SU-DHL-6 (cell line): ENCODE measurements around the gene SLC24A3.

ENCODE experiments used
- CTCF ChIP-seq: fragments of 200-600 bp; sonication (generic); IDR thresholded peaks from one replicate; pipeline ENCODE4 v1.5.1; 2017; ENCODE audit warnings: antibody characterized with exemption, mild to moderate bottlenecking, low read length, moderate library complexity; ENCODE audit not compliant: insufficient read depth, poor library complexity, severe bottlenecking
- EZH2phosphoT487 ChIP-seq: fragments of 200-600 bp; sonication (generic), shearing (Covaris generic); conservative IDR thresholded peaks from 2 replicates; pipeline ENCODE4 v1.6.1; 2018; ENCODE audit warnings: mild to moderate bottlenecking, antibody characterized with exemption, low read length, moderate library complexity, mixed read lengths

GRCh38 chr20:19462491-19462890 is 250.0 kb downstream of the SLC24A3 start:
- no peak for TF ChIP-seq CTCF
- TF ChIP-seq EZH2phosphoT487 = no peak
